BJ (cell line): ENCODE results near the gene LAMA5. TPM values are rescaled to one million over a fixed set of nuclear protein-coding genes. Genes with fewer than 3 reads are reported as not detected.

Experiments used
- CTCF ChIA-PET: fragments of 350-600 bp; formaldehyde crosslinking; extraction: SDS; loops from one replicate; lab custom pipeline; 2021; ENCODE audit warnings: antibody characterized with exemption, inconsistent platforms; lab: Yijun Ruan, JAX
- POLR2A ChIA-PET: fragments of 300-600 bp; sonication (Branson Sonifier 250); formaldehyde crosslinking; extraction: SDS; loops from one replicate; lab custom pipeline; 2021; ENCODE audit warnings: antibody characterized with exemption; lab: Charles Lee
- DNase-seq: peaks from one replicate; pipeline ENCODE4 v3.0.0-alpha.2; 2011; ENCODE audit warnings: low read depth
- H3K27me3 ChIP-seq: 2 replicates; pipeline ENCODE4 v1.6.0; 2011; ENCODE audit warnings: low read length; ENCODE audit not compliant: control insufficient read depth, insufficient read depth
- H3K36me3 ChIP-seq: 2 replicates; pipeline ENCODE4 v1.5.1; 2011; ENCODE audit warnings: low read length; ENCODE audit not compliant: control insufficient read depth, insufficient read depth
- H3K4me3 ChIP-seq: 2 replicates; pipeline ENCODE4 v1.5.1; 2011; ENCODE audit warnings: low read depth, mild to moderate bottlenecking, control low read depth, low read length
- polyA plus RNA-seq: library from polyadenylated mRNA; depleted of rRNA; stranded (reverse); fragments of >200 nt; gene quantifications from 2 replicates; pipeline ENCODE4 v1.2.3, GENCODE V29; 2011
- TF ChIP-seq, protein P1 (sequence below): IDR thresholded peaks from 2 replicates; pipeline ENCODE4 v1.5.1; 2011; ENCODE audit warnings: low read depth, mild to moderate bottlenecking, control low read depth, inconsistent platforms, low read length, moderate library complexity; ENCODE audit not compliant: insufficient read depth

Gene LAMA5
- polyA plus RNA-seq, 1 experiment = 1.1 TPM

DNA sequence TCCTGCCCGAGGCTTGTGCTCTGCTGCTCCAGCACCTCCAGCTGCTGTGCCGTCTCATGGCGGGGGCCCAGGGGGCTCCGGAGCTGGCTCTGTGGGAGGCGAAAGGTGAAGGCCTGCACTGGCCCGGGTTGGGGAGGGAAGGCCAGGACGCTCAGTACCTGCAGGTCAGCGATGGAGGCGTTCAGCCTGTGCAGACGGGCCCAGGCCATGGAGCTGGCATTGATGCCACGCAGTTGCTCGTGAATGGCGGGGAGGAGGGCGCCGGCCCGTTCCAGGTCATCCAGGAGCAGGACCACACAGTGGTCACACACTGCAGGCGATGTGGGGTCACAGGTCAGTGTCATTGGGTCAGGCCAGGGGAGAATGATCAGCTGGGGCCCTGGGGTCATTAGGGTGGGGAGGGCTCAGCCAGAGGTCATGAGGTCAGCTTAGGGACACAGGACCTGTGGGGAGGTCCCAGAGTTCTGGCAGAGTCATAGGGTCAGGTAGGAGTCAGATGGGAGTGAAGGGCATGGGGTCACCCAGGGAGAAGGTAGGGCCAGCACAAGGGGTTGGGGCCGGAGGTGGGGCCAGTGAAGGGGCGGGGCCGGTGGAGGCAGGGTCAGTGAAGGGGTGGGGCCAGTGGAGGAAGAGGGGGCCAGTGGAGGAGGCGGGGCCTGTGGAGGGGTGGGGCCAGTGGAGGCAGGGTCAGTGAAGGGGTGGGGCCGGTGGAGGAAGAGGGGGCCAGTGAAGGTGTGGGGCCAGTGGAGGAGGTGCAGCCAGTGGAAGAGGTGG is 46.3 kb downstream of the LAMA5 start:
- DNase-seq = no peak
- Histone ChIP-seq H3K27me3 (no peaks in the 10 kb centered on the region), H3K4me3 (no peak overlapping the region), H3K36me3 (peaks cover 1% of the 10 kb centered on the region)
- ChIA-PET CTCF (no interaction called here), POLR2A (no interaction called here)
- TF ChIP-seq, protein P1, sequence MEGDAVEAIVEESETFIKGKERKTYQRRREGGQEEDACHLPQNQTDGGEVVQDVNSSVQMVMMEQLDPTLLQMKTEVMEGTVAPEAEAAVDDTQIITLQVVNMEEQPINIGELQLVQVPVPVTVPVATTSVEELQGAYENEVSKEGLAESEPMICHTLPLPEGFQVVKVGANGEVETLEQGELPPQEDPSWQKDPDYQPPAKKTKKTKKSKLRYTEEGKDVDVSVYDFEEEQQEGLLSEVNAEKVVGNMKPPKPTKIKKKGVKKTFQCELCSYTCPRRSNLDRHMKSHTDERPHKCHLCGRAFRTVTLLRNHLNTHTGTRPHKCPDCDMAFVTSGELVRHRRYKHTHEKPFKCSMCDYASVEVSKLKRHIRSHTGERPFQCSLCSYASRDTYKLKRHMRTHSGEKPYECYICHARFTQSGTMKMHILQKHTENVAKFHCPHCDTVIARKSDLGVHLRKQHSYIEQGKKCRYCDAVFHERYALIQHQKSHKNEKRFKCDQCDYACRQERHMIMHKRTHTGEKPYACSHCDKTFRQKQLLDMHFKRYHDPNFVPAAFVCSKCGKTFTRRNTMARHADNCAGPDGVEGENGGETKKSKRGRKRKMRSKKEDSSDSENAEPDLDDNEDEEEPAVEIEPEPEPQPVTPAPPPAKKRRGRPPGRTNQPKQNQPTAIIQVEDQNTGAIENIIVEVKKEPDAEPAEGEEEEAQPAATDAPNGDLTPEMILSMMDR = no peak

DNA sequence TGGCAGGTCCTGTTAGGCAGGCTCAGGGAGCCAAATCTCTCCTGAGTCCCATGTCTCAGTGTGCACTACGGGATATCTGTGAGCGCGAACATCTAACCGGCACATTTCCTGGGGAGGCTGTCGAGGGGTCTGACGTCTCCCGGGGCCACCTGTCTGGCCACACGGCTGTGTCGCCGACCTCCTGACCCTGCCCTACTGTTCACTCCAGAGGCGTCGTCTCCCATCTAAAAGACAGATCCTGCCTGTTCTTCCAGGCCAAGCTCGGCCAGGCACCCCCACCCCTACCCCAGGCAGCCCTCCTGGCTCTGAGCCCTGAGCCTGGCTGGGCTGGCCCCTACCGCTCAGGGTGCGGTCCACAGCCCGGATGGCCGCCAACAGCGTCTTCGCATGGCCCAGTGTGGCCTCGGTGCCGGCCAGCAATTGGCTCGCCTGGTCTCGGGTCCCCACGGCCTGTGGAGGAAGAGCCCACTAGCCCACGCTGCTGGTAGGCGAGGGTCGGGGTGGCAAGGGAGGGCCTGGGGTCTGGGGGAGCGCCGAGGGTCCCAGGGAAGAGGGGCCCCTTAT is 47.7 kb downstream of the LAMA5 start:
- Histone ChIP-seq H3K4me3 (no peak overlapping the region), H3K27me3 (no peaks in the 10 kb centered on the region), H3K36me3 (peaks cover 1% of the 10 kb centered on the region)
- ChIA-PET CTCF (no interaction called here), POLR2A (no interaction called here)
- no peak for DNase-seq
- TF ChIP-seq, protein P1 = no peak

DNA sequence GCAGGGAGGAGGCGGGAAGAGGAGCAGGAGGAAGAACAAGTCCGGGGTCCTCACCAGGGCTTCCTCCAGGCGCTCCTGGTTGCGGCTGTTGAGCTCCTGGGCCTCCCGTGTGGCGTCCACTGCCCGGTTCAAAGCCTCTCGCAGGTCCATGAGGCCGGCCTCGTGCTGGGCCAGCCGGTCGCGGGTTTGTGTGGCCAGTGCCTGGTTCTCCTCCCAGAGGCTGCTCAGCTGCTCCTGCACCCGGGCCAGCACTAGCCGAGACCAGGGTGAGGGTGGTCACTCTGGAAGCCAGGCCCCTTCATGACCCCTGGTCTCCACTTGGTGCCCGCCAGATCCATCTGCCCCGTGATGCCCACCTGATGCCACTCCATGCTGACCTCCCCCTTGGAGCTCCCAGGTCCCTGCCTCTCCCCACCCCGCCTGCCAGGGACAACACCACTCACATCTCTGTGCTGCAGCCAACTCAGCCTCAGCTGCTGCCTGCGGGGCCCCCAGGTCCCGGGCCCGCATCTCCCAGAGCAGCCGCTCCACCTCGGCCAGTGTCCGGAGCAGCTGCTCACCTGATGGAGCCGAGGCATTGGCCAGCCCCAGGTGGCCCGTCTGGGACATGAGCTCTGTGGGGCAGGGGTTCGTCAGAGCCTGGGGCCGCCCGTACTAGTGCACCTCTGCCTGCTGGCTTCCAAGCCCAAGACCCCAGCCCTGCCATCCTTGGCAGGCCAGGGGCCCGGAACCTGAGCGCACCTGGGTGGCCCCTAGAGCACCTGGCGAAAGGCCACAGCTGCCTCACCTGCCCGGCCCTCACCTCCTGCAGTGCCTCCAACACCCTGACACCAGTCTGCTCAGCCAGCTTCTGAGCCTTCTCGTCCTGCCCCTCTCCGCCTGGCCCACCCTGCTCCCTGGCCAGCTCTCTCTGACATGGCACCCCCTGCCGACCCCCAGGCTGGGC is 48.4 kb downstream of the LAMA5 start:
- ChIA-PET POLR2A (no interaction called here), CTCF (no interaction called here)
- no peak for DNase-seq
- H3K27me3 ChIP-seq = no peaks in the 10 kb centered on the region
- no peak overlapping the region for H3K4me3 ChIP-seq
- H3K36me3 ChIP-seq = peaks cover 1% of the 10 kb centered on the region
- TF ChIP-seq, protein P1 = no peak

DNA sequence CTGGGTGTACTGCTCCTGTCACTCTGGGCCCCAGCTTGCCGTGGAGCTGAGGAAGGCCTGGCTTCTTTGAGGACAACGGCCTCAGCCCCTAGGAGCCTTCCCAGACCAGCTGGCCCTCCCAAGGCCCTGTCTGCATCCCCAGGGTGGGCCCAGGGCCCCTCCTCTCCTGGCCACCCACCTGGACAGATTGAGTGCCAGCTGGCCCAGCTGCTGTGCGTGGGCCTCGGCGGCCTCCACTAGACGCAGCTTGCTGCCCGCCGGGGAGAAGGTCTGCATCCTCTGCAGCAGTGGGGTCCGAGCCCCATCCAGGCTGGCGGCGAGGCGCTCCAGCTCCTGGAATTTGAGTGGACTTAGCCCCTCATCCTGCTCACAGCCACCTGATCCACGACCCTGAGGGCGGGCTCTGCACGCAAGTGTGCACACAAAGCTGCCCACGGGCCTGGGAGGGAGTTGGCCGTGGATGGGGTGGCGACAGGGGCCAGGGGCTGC is 49.9 kb downstream of the LAMA5 start:
- peaks cover 1% of the 10 kb centered on the region for H3K36me3 ChIP-seq
- ChIA-PET CTCF (interaction anchor here (0.6 kb wide), 1 partner anchor 13 kb away, joined by 3 read pairs; no protein-coding TSS in a partner anchor), POLR2A (no interaction called here)
- TF ChIP-seq, protein P1 = no peak
- DNase-seq = no peak
- H3K27me3 ChIP-seq = no peaks in the 10 kb centered on the region
- H3K4me3 ChIP-seq = no peak overlapping the region
